Stimulated activated CD8-positive, alpha-beta memory T cell treated with anti-CD3 and anti-CD28 coated beads, Interleukin-4, amount 100 ng/mL, for 48 hours (primary cell): ENCODE results near the gene MRGPRD.

ENCODE experiments used
- DNase-seq: peaks from one replicate; pipeline ENCODE4 v3.0.0-alpha.2; 2020

Gene MRGPRD

DNA sequence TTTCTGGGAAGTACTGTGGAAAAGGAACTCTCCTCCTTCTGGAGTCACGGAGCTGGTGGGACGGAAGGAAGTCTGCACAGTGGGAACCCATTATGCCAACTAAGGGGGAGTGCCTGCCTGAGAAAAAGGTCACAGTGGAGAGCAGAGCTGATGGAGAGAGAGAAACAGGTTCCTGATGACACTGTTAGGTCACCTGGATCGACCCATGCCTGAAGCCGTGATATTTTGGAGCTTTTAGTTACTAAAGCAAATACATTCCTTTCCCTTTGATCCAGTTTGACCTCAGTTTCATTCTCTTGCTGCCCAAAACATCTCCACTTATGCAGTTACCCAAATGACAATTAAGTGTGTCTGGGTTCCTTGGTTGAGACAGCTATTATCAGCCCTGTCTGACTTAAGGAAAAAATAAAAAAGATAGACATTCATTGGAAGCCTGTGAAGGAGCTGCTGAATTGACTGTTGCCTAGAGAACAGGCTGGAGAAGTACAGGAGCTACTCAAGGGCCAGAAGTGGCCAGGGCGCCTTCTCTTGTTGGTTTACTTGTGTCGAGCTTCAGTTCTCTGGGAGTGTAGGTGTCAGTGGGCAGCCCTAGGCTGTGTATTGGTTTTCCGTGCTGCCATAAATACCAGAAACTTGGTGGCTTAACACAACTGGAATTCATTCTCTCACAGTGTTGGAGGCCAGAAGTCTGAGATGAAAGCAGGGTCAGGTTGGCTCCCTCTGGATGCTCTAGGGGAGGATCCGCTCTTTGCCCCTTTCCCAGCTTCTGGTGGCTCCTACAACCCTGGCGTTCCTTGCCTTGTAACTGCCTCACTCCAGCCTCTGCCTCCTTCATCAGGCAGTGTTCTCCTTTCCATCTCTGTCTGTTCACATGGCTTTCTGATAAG, 13.6 kb downstream of the MRGPRD start:
- DNase-seq: no peak

DNA sequence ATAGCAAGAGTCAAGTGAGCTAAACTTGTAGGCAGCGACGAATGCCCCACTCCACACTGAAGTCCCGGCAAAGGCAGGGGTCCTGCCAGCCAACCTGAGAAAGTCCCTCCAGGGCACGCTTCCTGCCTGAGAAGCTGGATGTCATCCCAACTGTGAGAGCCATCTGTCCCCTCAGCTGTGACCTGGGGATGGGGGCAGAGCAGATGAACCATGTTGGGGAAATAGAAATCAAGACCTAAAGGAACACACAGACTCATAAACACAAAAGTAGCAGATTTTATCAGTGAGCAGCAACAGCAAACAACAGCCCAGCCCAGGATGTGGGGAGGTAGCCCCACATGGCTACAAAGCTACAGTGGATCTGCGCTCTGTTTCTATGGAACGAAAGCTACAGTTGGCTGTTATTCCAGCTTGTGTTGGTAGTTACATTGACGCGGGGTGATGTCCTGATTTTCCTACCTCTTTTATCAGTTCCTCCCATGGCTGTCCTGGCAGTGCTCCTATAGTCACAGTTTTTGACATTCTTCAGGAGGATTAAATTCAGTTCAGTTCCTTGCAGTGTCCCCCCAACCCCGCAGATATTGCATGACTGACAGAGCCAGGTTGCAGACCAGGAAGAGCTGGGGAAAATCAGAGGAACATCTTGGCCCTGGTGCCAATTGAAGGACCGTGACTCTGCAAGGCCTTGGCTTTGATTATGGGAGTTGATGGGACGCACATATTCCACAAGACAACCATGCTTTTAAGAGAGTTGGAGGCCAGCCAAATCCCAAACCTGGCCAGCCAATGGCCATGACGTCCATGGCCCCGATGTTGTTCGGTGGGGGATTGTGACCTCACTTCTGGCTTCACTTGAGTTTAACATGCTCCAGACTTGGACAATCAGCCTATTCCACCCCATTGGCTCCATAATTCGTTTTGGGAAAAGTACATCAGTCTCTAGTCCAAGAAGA, 14.6 kb downstream of the MRGPRD start:
- DNase-seq: no peak

DNA sequence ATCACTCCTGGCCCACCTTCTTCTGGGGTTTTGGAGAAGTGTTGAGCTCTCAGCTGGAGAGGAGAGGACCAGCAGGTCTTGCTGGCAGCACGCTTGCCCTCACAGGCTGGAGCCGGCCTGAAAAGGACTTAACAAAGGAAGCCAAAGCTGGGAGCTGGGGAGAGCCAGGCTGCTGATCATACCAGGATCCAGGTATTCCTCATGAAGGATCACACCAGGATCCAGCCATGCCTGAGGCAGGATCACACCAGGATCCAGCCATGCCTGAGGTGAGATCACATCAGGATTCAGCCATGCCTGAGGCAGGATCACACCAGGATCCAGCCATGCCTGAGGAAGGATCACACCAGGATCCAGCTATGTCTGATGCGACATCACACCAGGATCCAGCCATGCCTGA, 17.0 kb downstream of the MRGPRD start:
- DNase-seq: no peak

DNA sequence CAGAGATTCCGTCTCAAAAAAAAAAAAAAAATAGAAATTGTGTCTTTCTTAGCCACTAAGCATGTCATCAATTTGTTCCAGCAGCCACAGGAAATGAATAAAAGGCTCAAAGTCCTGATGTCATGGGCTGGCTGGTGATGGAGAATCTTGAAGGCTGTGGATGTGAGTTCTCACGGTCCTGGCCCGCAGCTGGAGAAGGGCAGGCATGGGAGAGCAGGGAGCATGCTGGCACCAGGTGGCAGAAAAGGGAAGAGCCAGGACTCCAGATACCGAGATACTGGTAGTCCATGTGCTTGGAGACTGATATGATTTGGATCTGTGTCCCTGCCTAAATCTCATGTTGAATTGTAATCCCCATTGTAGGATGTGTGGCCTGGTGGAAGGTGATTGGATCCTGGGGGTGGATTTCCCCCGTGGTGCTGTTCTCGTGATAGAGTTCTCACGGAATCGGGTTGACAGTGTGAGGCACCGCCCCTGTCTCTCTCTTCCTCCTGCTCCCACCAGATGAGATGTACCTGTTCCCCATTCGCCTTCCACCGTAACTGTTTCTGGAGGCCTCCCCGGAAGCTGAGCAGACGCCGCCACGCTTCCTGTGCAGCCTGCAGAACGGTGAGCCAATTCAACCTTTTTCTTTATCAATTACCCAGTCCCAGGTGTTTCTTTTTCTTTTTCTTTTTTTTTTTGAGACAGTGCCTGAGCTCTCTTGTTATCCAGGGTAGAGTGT, 18.1 kb downstream of the MRGPRD start:
- no peak for DNase-seq

DNA sequence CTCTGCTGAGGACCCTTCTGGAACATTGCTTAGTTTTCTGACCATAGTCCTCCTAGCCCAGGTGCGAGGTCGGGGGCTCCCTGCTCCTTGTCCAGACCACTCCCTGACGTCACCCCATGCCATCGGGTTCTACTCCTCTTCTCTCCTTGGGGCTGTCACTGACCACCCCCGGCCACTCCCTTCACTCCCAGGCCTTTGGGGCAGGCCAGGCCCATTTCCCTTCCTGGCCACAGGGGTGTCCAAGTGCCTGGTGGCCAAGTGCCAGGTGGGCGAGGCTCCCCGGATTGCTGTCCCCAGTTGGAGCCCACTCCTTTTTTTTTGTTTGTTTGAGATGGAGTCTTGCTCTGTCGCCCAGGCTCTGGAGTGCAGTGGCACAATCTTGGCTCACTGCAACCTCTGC, 19.5 kb downstream of the MRGPRD start:
- no peak for DNase-seq

DNA sequence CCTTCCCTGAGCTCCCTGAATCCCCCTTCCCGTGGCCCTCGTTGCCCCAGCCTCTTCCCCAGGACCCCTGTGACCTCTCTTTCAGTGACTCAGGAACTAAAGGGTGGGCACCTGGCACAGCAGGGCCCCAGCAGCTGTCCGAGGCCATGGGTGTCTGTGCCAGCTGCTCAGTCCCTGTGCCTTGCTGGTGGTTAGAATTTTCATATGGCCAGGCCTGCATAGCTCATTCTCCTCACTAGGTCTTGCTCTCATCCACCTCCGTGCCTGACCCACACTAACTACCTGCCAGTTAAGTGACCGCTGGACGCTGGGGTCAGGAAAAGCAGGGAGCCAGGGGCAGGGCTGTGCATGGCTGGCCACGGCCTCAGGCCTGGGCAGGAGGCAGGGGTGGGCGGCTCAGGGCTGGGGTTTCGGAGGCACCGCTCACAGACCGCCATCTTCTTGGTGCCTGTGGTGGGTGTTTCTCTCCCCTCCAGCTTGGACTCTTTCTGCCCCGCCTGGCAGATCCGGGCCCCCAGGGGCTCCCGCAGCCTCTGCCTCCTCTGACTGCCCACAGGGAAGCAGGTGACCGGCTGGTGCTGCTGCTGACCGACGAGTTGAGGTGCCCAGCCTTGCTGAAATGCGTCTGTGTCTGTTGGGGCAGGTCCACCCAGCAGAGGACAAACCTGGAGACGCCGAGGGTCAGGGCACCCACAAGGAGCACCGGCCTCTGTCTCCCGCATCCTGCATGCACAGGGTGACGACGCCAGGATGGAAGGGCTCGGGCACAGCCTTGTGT, 20.3 kb downstream of the MRGPRD start:
- no peak for DNase-seq

DNA sequence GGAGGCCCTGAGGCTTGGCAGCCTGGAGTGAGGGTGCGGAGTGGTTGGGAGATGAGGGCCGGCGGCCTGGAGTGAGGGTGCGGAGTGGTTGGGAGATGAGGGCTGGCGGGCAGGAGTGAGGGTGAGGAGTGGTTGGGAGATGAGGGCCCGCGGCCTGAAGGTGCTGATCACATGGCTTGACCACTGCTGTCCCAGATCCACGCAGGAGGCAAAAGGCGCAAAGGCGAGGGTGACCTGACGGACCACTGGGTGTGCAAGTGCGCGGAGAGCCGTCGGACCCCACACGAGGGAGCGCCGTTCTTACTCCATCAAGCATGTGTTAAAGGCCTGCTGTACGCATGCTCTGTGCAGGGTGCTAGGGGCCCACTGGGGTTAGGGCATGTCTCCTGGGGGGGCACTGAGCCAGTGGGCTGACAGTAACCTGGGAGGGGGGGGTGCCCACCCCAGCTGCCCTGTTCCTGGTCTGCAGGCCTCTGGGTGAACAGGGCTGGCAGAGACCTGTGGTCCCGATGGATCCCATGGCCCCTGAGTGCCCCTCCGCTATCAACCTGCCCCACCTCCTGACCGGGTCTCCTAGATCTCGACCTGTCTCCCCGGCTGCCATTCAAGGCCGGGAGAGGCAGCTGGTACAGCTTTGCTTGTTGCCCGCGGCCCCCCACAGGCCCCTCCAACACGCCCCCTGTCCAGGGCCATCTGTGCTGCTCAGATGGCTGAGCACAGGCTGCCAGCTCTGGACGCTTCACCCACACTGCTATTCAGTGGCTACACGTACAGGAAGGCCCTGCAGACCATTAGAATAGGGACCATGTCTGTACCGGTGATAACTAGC, 21.1 kb downstream of the MRGPRD start:
- DNase-seq: no peak

DNA sequence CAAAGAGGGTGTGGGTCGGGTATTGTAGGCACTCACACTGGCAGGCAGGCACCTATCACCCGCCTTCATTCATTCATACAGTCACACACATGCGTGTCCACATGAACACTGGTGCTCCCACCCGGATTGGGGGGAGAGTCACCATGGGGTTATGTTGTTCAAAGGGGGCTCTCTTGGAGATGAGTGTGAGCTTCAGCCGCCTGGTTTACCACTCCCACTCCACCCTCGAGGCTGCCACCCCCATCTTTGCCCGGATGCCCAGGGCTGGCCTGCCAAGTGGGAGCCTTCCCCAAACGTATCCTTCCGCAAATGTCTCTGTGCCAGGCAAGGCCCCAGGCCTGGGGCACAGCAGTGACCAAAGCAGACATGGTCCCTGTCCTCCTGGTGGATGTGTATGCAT, 22.6 kb downstream of the MRGPRD start:
- no peak for DNase-seq

DNA sequence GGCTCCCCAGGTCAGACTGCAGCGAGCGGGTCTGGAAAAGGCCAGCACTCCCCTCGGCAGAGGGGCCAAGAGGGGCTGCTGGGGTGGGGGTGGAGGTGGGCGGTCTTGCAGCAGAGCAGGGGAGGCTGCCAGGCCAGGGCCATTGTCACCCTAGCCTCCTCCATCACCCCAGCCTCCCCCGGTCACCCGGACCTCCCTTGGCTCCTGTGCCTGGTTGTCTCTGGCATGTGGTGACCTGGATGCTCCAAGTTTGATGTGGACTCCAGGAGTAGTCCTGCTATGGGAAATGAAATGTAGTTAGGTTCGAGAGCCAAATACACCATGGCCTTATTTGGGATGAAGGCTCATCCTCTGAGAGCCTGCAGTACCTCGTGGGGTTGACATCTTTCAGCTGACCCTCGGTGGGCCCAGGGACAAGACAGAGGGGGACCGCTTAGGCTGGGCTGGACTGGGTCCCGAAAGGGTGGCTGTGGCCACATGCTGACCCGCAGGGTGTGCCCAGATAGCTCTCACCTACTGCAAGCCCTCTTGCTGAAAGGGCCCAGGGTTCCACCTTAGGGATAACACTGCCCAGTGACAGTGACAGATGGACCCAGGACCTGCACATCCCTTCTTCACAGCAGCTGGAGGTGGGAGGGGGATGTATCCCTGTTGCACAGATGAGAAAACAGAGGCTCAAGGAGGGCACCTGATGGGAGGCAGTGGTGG, 24.1 kb downstream of the MRGPRD start:
- DNase-seq: no peak

DNA sequence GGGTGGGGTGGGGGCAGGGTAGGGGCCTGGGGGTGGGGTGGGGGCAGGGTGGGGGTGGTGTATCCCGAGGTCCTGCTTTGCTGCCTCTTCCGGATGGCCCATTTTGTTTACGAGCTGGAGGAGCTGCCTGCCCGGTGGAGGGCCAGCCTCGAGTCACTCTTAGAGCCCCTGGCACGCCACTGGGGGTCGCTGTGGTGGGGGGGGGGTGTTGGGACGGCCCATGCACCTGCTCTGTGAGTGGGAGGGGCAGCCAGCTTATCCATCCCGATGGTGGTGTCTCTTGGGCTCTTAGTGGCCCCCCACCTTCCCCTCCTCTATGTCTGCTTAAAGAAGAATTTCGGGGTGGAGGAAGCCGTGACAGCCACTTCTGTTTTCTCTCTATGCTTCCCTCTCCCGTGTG, 24.6 kb downstream of the MRGPRD start:
- peak; percentile 33 for DNase-seq

DNA sequence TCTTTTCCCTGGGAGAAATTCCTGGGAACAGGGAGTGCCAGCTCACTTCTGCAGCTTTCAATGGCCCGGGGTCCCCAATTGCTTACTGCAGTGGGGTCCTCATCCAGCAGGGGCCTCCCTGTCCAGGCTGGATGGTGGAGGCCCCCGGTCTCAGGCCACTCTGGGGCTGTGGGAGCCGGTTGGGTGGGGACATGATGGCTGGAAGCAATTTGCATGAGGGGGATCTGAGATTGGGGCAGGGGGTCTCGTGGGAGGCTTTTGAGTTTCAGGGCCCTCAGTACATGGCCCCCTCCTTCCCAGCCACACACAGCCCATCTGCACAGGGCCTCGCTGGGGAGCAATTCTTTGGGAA, 25.2 kb downstream of the MRGPRD start:
- no peak for DNase-seq

DNA sequence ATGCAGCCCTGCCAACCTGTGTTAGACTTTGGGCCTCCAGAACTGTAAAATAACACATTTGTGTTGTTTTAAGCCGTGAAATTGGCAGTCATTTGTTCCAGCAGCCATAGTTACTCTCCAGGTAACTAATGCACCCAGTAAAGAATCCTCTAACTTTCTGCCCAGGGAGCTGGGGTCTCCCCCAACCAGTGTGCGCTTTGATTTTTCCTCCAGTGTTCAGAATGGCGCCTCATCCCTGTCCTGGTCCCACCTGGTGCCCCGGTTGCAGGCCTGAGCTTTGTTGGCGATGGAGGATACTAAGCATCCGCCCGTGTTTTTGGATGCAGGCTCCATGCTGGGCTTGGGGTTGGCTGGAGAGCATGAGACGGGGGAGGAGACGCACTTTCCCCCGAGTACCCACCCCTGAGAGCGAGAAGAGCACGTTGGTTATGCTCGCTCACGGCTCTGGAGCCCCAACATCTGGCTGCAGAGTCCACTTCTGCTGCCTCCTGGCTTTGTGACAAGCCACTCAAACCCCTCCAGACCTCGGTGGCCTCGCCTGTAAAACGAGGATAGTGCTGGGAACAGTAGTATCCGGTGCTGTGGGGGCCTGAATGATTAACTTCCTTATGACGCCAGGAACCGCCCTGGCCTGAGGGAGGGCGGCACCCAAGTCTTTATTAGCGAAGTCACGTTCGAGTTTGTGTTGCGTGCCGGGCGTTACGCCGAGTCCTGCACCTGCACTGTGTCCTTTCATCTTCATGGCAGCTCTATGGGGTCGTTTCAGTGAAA, 25.8 kb downstream of the MRGPRD start:
- DNase-seq: no peak

DNA sequence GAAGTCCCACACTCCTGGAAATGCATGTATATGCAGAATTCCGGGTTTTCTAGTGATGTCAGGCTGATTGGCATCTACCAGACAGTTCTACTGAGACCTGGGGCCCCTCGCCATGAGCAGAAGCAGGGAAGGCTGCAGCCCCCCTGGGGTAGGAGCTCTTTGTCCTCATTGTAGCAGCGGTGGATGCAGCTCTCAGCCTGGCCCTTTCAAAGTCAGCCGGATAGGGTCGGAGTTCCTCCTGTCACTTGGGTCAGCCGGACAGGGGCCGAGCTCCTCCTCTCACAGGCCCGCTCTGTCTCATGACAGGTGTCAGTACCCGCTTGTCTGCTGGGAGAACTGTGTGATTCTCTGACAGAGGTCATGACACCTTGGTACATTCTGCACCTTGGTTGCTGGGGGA, 30.0 kb downstream of the MRGPRD start:
- DNase-seq: no peak

DNA sequence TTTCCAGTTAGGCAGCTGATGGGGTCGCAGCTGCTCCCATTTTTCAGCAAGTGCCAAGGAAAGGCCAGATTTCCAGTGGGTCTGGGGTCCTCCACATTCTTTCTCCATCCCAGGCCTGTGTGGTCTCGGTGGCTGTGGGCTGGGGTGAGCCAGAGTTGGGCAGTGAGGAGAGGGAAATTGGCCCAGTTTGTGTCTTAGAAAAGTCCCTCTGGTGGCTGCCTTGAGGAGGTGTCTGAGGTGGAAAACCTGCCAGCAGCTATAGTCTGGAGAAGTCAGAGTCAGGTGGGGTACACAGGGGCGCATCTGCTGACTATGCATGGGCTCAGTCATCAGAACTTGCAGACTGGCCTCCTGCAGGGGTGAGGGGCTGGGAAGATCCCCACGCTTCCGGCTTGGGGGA, 30.5 kb downstream of the MRGPRD start:
- DNase-seq: no peak

DNA sequence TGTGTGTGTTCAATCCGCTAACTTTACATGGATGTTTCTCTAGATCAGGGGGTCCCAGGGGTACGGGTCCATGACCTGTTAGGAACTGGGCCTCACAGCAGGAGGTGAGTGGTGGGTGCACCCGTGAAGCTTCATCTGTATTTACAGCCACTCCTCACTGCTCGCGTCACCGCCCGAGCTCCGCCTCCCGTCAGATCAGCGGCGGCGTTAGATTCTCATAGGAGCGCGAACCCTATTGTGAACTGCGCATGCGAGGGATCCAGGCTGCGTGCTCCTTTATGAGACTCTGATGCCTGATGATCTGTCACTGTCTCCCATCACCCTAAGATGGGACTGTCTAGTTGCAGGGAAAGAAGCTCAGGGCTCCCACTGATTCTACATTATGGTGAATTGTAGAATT, 31.9 kb downstream of the MRGPRD start:
- DNase-seq: no peak

DNA sequence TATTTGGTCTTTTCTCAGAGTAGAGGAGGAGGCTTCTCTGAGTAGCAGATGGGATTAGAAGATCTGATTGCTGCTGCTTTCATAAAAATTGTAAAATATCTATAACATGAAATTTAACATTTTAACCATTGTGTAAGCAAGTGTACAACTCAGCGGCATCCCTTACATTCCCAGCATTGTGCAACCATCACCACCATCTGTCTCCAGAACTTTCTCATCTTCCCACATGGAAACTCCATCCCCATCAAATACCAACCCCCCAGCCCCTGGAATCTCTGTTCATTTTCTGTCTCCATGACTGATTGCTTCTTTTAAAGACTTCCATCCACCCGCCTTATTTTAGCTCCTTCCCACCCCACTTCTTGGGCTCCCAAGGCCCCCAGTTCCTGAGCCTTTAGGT, 32.3 kb downstream of the MRGPRD start:
- no peak for DNase-seq

DNA sequence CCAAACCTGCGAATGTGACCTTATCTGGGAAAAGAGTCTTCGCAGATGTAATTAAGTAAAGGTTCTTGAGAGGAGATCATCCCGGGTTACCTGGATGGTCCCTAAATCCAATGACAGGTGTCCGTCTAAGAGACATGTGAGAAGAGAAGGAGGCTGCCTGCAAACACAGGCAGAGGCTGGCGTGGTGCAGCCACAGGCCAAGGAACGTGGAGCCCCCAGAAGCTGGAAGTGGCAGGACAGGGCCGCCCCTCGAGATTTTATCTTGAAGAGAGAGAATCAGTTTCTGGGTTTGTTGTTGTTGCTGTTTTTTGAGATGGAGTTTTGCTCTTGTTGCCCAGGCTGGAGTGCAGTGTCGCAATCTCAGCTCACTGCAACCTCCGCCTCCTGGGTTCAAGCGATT, 33.6 kb downstream of the MRGPRD start:
- no peak for DNase-seq

DNA sequence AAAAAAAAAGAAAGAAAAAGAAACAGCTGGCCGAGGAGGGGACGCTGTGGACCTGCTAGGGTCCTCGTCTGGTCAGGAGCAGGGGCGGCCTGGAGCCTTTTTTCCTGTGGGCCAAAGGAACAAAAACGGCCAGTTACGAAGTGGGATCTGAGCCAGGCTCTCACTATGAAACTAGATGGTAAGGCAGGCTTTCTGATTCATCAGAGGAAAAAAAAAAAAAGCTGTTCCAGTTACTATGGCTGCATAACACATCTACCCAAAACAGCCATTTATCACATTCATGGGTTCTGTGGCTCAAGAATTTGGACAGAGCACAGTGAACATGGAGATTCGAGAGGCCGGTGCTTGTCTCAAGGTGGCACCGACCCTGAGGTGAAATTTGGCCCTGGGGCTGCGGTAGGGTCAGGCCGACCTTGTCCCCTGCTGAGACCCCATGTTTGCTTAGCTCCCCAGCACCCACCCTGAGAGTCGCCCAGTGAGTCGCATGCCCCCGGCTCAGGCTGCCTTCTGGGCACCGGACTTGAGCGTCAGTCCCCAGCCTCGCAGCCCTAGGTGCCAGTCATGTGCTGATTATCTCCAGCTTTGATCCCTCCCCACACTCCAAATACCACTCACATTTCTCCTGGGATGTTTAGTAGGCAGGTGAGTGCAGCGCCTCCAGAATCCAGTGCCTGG, 34.2 kb downstream of the MRGPRD start:
- DNase-seq: no peak

DNA sequence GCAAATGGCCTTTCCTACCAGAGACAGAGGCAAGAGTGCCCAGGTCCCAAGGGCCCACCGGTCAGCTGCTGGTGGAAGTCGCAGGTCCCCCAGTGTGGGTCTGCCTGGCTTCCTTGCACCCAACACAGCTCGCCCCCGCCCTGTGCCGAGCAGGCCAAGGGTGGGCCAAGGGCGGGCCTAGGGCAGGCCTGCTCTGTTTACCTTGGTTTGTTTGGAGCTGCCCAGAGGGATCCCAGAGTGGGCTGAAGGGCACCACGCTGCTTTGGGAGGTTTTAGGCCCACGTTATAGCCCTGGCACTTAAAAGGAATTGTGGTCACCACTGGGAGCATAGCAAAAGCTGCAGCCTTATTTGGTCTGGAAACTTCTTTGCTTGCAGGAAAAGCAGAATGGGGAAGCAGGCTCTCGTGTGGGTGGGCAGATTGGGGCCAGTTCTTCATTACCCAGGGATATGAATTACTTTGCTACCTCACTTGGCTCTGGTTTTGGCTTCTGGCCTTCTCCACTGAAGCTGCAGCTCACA, 38.0 kb downstream of the MRGPRD start:
- DNase-seq: no peak
